Measurements from ENCODE around the gene CORIN. TPM values are rescaled to one million over a fixed set of nuclear protein-coding genes. Genes with fewer than 3 reads are reported as not detected.
A peak's percentile ranks its signal among the peaks of the same experiment; 100 is the strongest.

The CORIN gene
- total and polyA plus RNA-seq, 8 donors = 0.31 to 1.7 (median 0.39) TPM; not detected in 2

- Histone ChIP-seq H3K36me3 (no peaks in the 10 kb centered on the region), H3K9me3 (no peaks in the 10 kb centered on the region), H3K27me3 (no peaks in the 10 kb centered on the region), H3K4me3 (no peak overlapping the region), H3K4me1 (no peaks in the 10 kb centered on the region), H3K27ac (no peak overlapping the region)
- peak; percentile 35 to 74 for DNase-seq
- intact Hi-C loops (cut with DNase I; ENCODE audit: low total_unique reads) = no loop called here
- WGBS, 5 donors = 42 to 54% (median 48%) methylated on average over 9 of the region's 9 CpGs
- TF ChIP-seq EP300 (IDR thresholded peaks at IDR 0.05) (no peak), CTCF (IDR thresholded peaks at IDR 0.05) (peak in 5 of 7 experiments; percentile 9 to 56 (median 36))
Measured at GRCh38 chr4:47686294-47686872, 151.5 kb downstream of the CORIN start.

DNA sequence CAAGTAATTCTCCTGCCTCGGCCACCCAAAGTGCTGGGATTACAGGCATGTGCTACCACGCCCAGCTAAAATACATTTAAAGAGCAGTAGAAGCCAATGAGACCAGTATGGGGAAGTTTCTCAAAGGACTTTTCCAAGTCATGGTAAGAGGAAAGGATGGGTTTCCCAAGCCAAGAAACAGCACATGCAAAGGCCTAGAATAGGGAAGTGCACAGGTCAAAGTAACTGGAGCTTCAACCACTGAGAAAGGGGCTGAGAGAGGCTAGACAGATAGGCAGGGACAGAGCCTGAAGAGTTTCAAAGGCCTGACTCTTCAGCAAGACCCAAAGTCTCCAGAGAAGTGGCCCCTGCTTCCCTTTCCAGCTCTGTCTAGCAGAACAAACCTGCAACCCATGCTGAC, 162.1 kb downstream of the CORIN start:
- no peak for DNase-seq
- H3K27ac ChIP-seq = no peak overlapping the region
- peaks cover 0 to 4% (median 0%) of the 10 kb centered on the region in 3 donors for H3K27me3 ChIP-seq
- no peak overlapping the region for H3K4me3 ChIP-seq
- WGBS, 5 donors = 79 to 88% (median 87%) methylated on average over 2 of the region's 2 CpGs
- TF ChIP-seq EP300 (IDR thresholded peaks at IDR 0.05) (no peak), POLR2A (IDR thresholded peaks at IDR 0.05) (no peak), CTCF (IDR thresholded peaks at IDR 0.05) (no peak), POLR2AphosphoS5 (IDR thresholded peaks at IDR 0.05) (no peak)
- H3K9me3 ChIP-seq = no peaks in the 10 kb centered on the region
- intact Hi-C loops (cut with DNase I; ENCODE audit: low total_unique reads) = loop anchor here (10.0 kb wide), 1 partner anchor 259 kb away; no protein-coding TSS in a partner anchor
- no peaks in the 10 kb centered on the region for H3K4me1 ChIP-seq
- H3K36me3 ChIP-seq = no peaks in the 10 kb centered on the region

DNA sequence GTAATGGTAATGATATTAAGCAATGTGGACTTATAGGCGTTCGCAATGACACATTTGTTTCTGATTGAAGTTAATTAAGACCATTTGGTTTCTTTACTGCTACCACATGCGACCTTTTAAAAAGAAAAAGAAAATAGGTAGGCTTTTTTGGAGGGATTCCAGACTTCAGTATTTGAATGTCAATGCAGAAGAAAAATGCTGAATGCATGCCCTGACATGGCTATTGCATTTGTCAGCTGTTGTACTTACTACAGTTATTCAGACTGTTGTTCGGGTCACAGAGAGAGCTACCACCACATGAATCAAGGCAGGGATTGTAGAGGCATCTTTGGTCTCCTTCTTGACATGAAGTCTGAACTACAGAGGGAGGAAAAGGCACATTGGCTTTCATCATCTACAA, 163.7 kb downstream of the CORIN start:
- H3K9me3 ChIP-seq = no peaks in the 10 kb centered on the region
- intact Hi-C loops (cut with DNase I; ENCODE audit: low total_unique reads) = loop anchor here (10.0 kb wide), 1 partner anchor 261 kb away; no protein-coding TSS in a partner anchor
- no peak overlapping the region for H3K4me3 ChIP-seq
- H3K27me3 ChIP-seq = no peaks in the 10 kb centered on the region
- H3K4me1 ChIP-seq = peaks cover 0 to 9% (median 4%) of the 10 kb centered on the region in 4 donors
- 78 to 88% (median 84%) methylated on average over 4 of the region's 4 CpGs for WGBS, 5 donors
- DNase-seq = no peak
- no peak overlapping the region for H3K27ac ChIP-seq
- no peaks in the 10 kb centered on the region for H3K36me3 ChIP-seq
- no peak for TF ChIP-seq CTCF (IDR thresholded peaks at IDR 0.05)
- TF ChIP-seq POLR2A (IDR thresholded peaks at IDR 0.05) = no peak
- TF ChIP-seq POLR2AphosphoS5 (IDR thresholded peaks at IDR 0.05) = no peak
- no peak for TF ChIP-seq EP300 (IDR thresholded peaks at IDR 0.05)

GRCh38 chr4:47672696-47673095, 165.2 kb downstream of the CORIN start:
- no peak for DNase-seq
- no peak for TF ChIP-seq POLR2AphosphoS5 (IDR thresholded peaks at IDR 0.05)
- TF ChIP-seq EP300 (IDR thresholded peaks at IDR 0.05) = no peak
- TF ChIP-seq POLR2A (IDR thresholded peaks at IDR 0.05) = no peak
- no peak for TF ChIP-seq CTCF (IDR thresholded peaks at IDR 0.05)
- Histone ChIP-seq H3K27me3 (no peaks in the 10 kb centered on the region), H3K4me3 (no peak overlapping the region), H3K4me1 (peaks cover 0 to 12% (median 5%) of the 10 kb centered on the region in 4 donors), H3K9me3 (no peaks in the 10 kb centered on the region), H3K27ac (no peak overlapping the region), H3K36me3 (no peaks in the 10 kb centered on the region)
- WGBS, 5 donors = 82 to 100% (median 98%) methylated on average over 3 of the region's 3 CpGs
- intact Hi-C loops (cut with DNase I; ENCODE audit: low total_unique reads) = loop anchor here (10.0 kb wide), 1 partner anchor 262 kb away; no protein-coding TSS in a partner anchor

Measured in stomach (tissue), 9 donors.